GM12878 (cell line): ENCODE data around the gene EHBP1. TPM values are rescaled to one million over a fixed set of nuclear protein-coding genes. Genes with fewer than 3 reads are reported as not detected.

Source experiments
- ATAC-seq: fragments of 200-7000 bp; cut with Tn5 transposase; 3 replicates; pipeline ENCODE4 v1.9.1; 2020; ENCODE audit warnings: mild to moderate bottlenecking, moderate library complexity
- BruUV-seq: library from RNA; stranded (reverse); fragments of 400-500 nt; replicated peaks from 2 replicates; lab custom pipeline; 2021; lab: Mats Ljungman, UMichigan
- CTCF ChIA-PET: fragments of 300-600 bp; sonication (Branson Sonifier 250); formaldehyde crosslinking; extraction: SDS; loops from one replicate; lab custom pipeline; 2021; ENCODE audit warnings: inconsistent platforms; lab: Yijun Ruan, JAX
- POLR2A ChIA-PET: fragments of 350-600 bp; formaldehyde crosslinking; extraction: SDS; loops from one replicate; lab custom pipeline; 2021; ENCODE audit warnings: inconsistent platforms; lab: Charles Lee
- RAD21 ChIA-PET: fragments of 300-600 bp; sonication (Branson Sonifier 250); formaldehyde crosslinking; loops from one replicate; lab custom pipeline; 2023; ENCODE audit warnings: antibody characterized with exemption; ENCODE audit not compliant: unreplicated experiment; lab: Charles Lee
- SMC1A ChIA-PET: fragments of 300-600 bp; sonication (Branson Sonifier 250); formaldehyde crosslinking; loops from one replicate; lab custom pipeline; 2023; ENCODE audit not compliant: unreplicated experiment, uncharacterized antibody; lab: Charles Lee
- DNase-seq: peaks from one replicate; pipeline ENCODE4 v3.0.0-alpha.2; 2011; ENCODE audit warnings: low read depth, low spot score
- FAIRE-seq: peaks from 3 replicates; lab custom pipeline; 2011; peaks lifted over from hg19 to GRCh38; lab: Jason Lieb, UNC
- H2AFZ ChIP-seq: 2 replicates; pipeline ENCODE4 v1.6.0; 2011; ENCODE audit warnings: low read depth, low read length, control low read depth; ENCODE audit not compliant: control insufficient read depth
- H3K27ac ChIP-seq: 2 replicates; pipeline ENCODE4 v1.5.1; 2011; ENCODE audit warnings: control low read depth; ENCODE audit not compliant: control insufficient read depth, insufficient read depth
- H3K27me3 ChIP-seq, 2 experiments: replicated peaks in 1 of 2; 2 replicates each; pipeline versions ENCODE4 v1.6.0 to v1.6.1; 2011; ENCODE audit warnings: low read length in 1 of 2; ENCODE audit not compliant: control insufficient read depth in 2 of 2, insufficient read depth in 2 of 2
- H3K36me3 ChIP-seq, 2 experiments: 2 replicates each; pipeline ENCODE4 v1.5.1; 2011; ENCODE audit warnings: low read length in 1 of 2; ENCODE audit not compliant: control insufficient read depth in 2 of 2, insufficient read depth in 2 of 2
- H3K4me1 ChIP-seq: 2 replicates; pipeline ENCODE4 v1.6.1; 2011; ENCODE audit warnings: mild to moderate bottlenecking, low read length, moderate library complexity, mixed read lengths; ENCODE audit not compliant: control insufficient read depth, insufficient read depth
- H3K4me2 ChIP-seq: 2 replicates; pipeline ENCODE4 v1.6.0; 2011; ENCODE audit warnings: control low read depth; ENCODE audit not compliant: control insufficient read depth, insufficient read depth
- H3K4me3 ChIP-seq: fragments of 200-600 bp; sonication (generic); 2 replicates; pipeline ENCODE4 v1.5.1; 2016
- H3K79me2 ChIP-seq: 2 replicates; pipeline ENCODE4 v1.6.0; 2011; ENCODE audit warnings: low read length; ENCODE audit not compliant: control insufficient read depth, insufficient read depth
- H3K9ac ChIP-seq: 2 replicates; pipeline ENCODE4 v1.8.0; 2011; ENCODE audit warnings: low read length, control low read depth, mixed read lengths; ENCODE audit not compliant: control insufficient read depth, insufficient read depth
- H3K9me3 ChIP-seq: replicated peaks from 3 replicates; pipeline ENCODE4 v1.5.1; 2011; ENCODE audit warnings: mild to moderate bottlenecking, low read length; ENCODE audit not compliant: control insufficient read depth, insufficient read depth
- H4K20me1 ChIP-seq: 2 replicates; pipeline ENCODE4 v1.6.0; 2011; ENCODE audit not compliant: control insufficient read depth, insufficient read depth
- BHLHE40 ChIP-seq, 2 experiments: fragments of 450-650 bp in 1 of 2; IDR thresholded peaks; 2 replicates each; pipeline ENCODE4 v1.6.1; 2011 to 2017; ENCODE audit warnings: low read depth in 2 of 2, borderline replicate concordance in 1 of 2, improper control_type of control experiment in 1 of 2, low read length in 1 of 2, mild to moderate bottlenecking in 1 of 2
- IRF4 ChIP-seq: IDR thresholded peaks from 2 replicates; pipeline ENCODE4 v1.6.1; 2011; ENCODE audit warnings: low read depth, low read length
- JUNB ChIP-seq: IDR thresholded peaks from 2 replicates; pipeline ENCODE4 v1.6.1; 2016; ENCODE audit warnings: antibody characterized with exemption, mild to moderate bottlenecking
- MTA2 ChIP-seq: fragments of 450-650 bp; IDR thresholded peaks from 2 replicates; pipeline ENCODE4 v1.6.1; 2016; ENCODE audit warnings: low read depth, mild to moderate bottlenecking, moderate library complexity
- RCOR1 ChIP-seq: conservative IDR thresholded peaks from 2 replicates; pipeline ENCODE4 v1.6.1; 2012; ENCODE audit warnings: low read depth, low read length, improper control_type of control experiment
- WGBS: methylation state at CpG from one replicate; pipeline ENCODE4 v1.1.6; 2016; ENCODE audit warnings: low lambda C conversion rate; ENCODE audit not compliant: insufficient replicate concordance, insufficient coverage; ENCODE audit errors: missing lambda C conversion rate; 5-methylcytosine and 5-hydroxymethylcytosine counted together
- in situ Hi-C: fragments of 300-500 bp; cut with MboI; formaldehyde crosslinking; loops from 9 replicates; pipeline ENCODE4 v1.14.3; 2018; ENCODE audit warnings: mixed read lengths
- intact Hi-C: fragments of 100-400 bp; cut with micrococcal nuclease; formaldehyde crosslinking; loops from one replicate; pipeline ENCODE4 v1.14.2; 2022; ENCODE audit not compliant: unreplicated experiment
- polyA plus RNA-seq, 11 experiments: library from polyadenylated mRNA; depleted of rRNA in 4 of 11; unstranded in 6 of 11; stranded (reverse) in 5 of 11; fragments of >200 nt; fragmentation: Nextera tagmentation in 4 of 11; fragmentation: Illumina TruSeq in 1 of 11; extraction: Ambion mirVana in 4 of 11; extraction: Trizol in 1 of 11; gene quantifications; 1 replicate in 1 of 11; 2 replicates in 10 of 11; pipeline versions ENCODE4 v1.2.1 to v1.2.3, GENCODE V29; 2011 to 2016; ENCODE audit warnings: inconsistent platforms in 2 of 11, missing spikeins in 2 of 11, low read depth in 1 of 11
- total RNA-seq, 4 experiments: library from RNA; depleted of rRNA in 3 of 4; stranded (reverse); fragments of >200 nt in 3 of 4; fragmentation: Illumina TruSeq in 1 of 4; extraction: Trizol in 1 of 4; gene quantifications; 2 replicates each; pipeline versions ENCODE4 v1.2.1 to v1.2.3, GENCODE V29; 2013 to 2021
- TF ChIP-seq, protein P1 (sequence below): IDR thresholded peaks from 2 replicates; pipeline ENCODE4 v1.6.1; 2011; ENCODE audit warnings: mild to moderate bottlenecking, low read depth, low read length, moderate library complexity; ENCODE audit not compliant: insufficient replicate concordance

Gene EHBP1
- total and polyA plus RNA-seq, 10 of the 15 experiments (the other 5 are each of a cell fraction or from before 2014, with no cell fraction given), result 5.7 to 26.1 (median 13.6) TPM

DNA sequence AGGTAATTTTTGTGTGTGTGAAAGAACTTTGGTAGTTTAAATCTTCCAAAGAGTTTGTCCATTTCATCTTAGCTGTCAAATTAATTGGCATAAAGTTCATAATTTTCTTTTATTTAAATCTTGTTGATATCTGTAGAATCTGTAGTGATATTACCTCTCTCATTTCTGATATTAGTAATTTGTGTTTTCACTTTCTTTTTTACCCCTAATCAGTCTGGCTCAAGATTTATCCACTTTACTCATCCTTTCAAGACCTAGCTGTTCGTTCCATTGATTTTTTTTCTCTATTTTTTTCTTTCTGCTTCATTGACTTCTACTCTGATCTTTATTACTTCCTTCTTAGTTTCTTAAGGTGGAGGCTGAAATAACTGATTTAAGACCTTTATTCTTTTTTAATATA lies 202.6 kb downstream of the EHBP1 start:
- Histone ChIP-seq H3K27me3 (no peaks in the 10 kb centered on the region), H3K9me3 (no peaks in the 10 kb centered on the region), H3K27ac (no peak overlapping the region), H2AFZ (no peak overlapping the region), H3K4me1 (no peaks in the 10 kb centered on the region), H3K9ac (no peak overlapping the region), H3K4me3 (no peak overlapping the region), H3K4me2 (no peak overlapping the region), H3K36me3 (no peaks in the 10 kb centered on the region), H3K79me2 (no peaks in the 10 kb centered on the region), H4K20me1 (no peaks in the 10 kb centered on the region)
- intact Hi-C loops, result no loop called here
- POLR2A ChIA-PET, result no interaction called here
- SMC1A ChIA-PET, result interaction anchor here (0.6 to 1.0 kb wide), 3 partner anchors 84 to 130 kb away, joined by 3 read pairs; no protein-coding TSS in a partner anchor
- RAD21 ChIA-PET, result no interaction called here
- BruUV-seq, result no TSS peak
- WGBS, result 63% methylated on average over 1 of the region's 1 CpG
- TF ChIP-seq JUNB (peak; percentile 57), MTA2 (peak; percentile 43; the same call in 1 of the 2 replicates)
- TF ChIP-seq, protein P1, sequence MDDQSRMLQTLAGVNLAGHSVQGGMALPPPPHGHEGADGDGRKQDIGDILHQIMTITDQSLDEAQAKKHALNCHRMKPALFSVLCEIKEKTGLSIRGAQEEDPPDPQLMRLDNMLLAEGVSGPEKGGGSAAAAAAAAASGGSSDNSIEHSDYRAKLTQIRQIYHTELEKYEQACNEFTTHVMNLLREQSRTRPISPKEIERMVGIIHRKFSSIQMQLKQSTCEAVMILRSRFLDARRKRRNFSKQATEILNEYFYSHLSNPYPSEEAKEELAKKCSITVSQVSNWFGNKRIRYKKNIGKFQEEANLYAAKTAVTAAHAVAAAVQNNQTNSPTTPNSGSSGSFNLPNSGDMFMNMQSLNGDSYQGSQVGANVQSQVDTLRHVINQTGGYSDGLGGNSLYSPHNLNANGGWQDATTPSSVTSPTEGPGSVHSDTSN, result no peak
- in situ Hi-C loops, result no loop called here
- CTCF ChIA-PET, result interaction anchor here (1.5 kb wide), 1 partner anchor 13 kb away, joined by 4 read pairs; no protein-coding TSS in a partner anchor
- DNase-seq (no peak), FAIRE-seq (peak; percentile 57), ATAC-seq (peak; percentile 52; the same call in 2 of the 3 replicates)

DNA sequence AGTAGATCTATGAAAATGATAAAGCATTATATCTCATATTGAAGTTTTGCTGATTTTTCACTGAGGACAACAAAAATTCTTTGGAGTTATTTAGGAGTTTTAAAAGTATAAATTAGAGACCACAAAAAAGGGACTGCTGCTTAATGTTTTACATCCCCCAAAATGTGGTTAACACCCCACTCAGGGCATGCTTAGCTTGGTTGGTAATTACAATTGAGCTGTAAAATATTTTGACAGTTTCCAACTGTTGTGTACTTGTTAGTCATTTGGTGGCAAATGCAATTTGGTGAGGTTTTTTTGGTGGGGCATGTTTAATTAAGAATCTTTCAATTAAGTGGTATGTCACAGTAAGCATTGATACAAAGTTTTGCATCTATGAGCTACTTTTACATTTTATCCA lies 207.8 kb downstream of the EHBP1 start:
- TF ChIP-seq RCOR1 (no peak), IRF4 (no peak), MTA2 (peak; percentile 95), BHLHE40 (IDR thresholded peaks at IDR 0.05; ENCODE audit: borderline replicate concordance in 1 of 2, low read depth in 2 of 2, low read length in 1 of 2) (peak in 1 of 2 experiments; percentile 50; a peak in 1 of 4 replicates)
- SMC1A ChIA-PET, result interaction anchor here (0.9 to 2.5 kb wide), 6 partner anchors 10 to 125 kb away, joined by 3 to 9 read pairs (median 4); no protein-coding TSS in a partner anchor
- CTCF ChIA-PET, result interaction anchor here (1.0 to 1.4 kb wide), 3 partner anchors 13 to 50 kb away, joined by 3 to 4 read pairs (median 3); no protein-coding TSS in a partner anchor
- no peak for FAIRE-seq
- in situ Hi-C loops, result no loop called here
- BruUV-seq, result no TSS peak
- POLR2A ChIA-PET, result no interaction called here
- Histone ChIP-seq H3K9ac (no peak overlapping the region), H3K27me3 (no peaks in the 10 kb centered on the region), H3K79me2 (no peaks in the 10 kb centered on the region), H3K36me3 (no peaks in the 10 kb centered on the region), H3K4me2 (no peak overlapping the region), H2AFZ (no peak overlapping the region), H4K20me1 (no peaks in the 10 kb centered on the region), H3K9me3 (no peaks in the 10 kb centered on the region), H3K4me1 (no peaks in the 10 kb centered on the region), H3K27ac (no peak overlapping the region), H3K4me3 (no peak overlapping the region)
- RAD21 ChIA-PET, result interaction anchor here (1.1 kb wide), 1 partner anchor 456 kb away, joined by 3 read pairs; no protein-coding TSS in a partner anchor
- no peak for DNase-seq
- intact Hi-C loops, result no loop called here
- ATAC-seq, result no peak
